Choroid plexus epithelial cell (primary cell): Measurements from ENCODE around the gene MYO5C.
"Not testable (repeated sequence)": the region's sequence is repeated elsewhere in the genome, so short reads cannot be mapped to it uniquely, and the experiment has no call there.

Experiments
- DNase-seq: peaks from one replicate; pipeline ENCODE4 v3.0.0-alpha.2; 2010; ENCODE audit warnings: low read depth
- H3K4me3 ChIP-seq: 2 replicates; pipeline ENCODE4 v1.5.1; 2011; ENCODE audit warnings: low read depth, mild to moderate bottlenecking, control low read depth, low read length, moderate library complexity
- CTCF ChIP-seq: conservative IDR thresholded peaks from 2 replicates; pipeline ENCODE4 v1.5.1; 2011; ENCODE audit warnings: low read depth, mild to moderate bottlenecking, control low read depth, inconsistent platforms, low read length, moderate library complexity

MYO5C gene

GRCh38 chr15:52240166-52240565, 55.4 kb downstream of the MYO5C start:
- no peak for TF ChIP-seq CTCF
- no peak overlapping the region for H3K4me3 ChIP-seq
- no peak for DNase-seq

- DNase-seq, H3K4me3 ChIP-seq: not testable (repeated sequence)
Observed at GRCh38 chr15:52238989-52239525, 56.5 kb downstream of the MYO5C start.

GRCh38 chr15:52238149-52238548, 57.5 kb downstream of the MYO5C start:
- no peak for TF ChIP-seq CTCF
- DNase-seq, result no peak
- no peak overlapping the region for H3K4me3 ChIP-seq

GRCh38 chr15:52236013-52236412, 59.6 kb downstream of the MYO5C start:
- DNase-seq, result peak; percentile 61
- no peak for TF ChIP-seq CTCF
- H3K4me3 ChIP-seq, result no peak overlapping the region

- H3K4me3 ChIP-seq, result no peak overlapping the region
- TF ChIP-seq CTCF, result no peak
- DNase-seq, result no peak
Observed at GRCh38 chr15:52234596-52235541, 60.7 kb downstream of the MYO5C start.

- no peak for DNase-seq
Observed at GRCh38 chr15:52233405-52233804, 62.2 kb downstream of the MYO5C start.

GRCh38 chr15:52232327-52232726, 63.3 kb downstream of the MYO5C start:
- H3K4me3 ChIP-seq, result no peak overlapping the region
- no peak for TF ChIP-seq CTCF
- no peak for DNase-seq

More at GRCh38 chr15:52233405-52233804, 62.2 kb downstream of the MYO5C start:
- TF ChIP-seq CTCF, result no peak
- H3K4me3 ChIP-seq, result no peak overlapping the region
